ENCODE data around the gene ABCA7. TPM values are rescaled to one million over a fixed set of nuclear protein-coding genes. Genes with fewer than 3 reads are reported as not detected.

The ABCA7 gene
- total RNA-seq, 1 donor from 2014 or later, result 3.5 TPM

- DNase-seq (ENCODE audit: low read depth, low spot score), result no peak
These were observed 29.3 kb downstream of the ABCA7 start for GRCh38 chr19:1069009-1069779.

GRCh38 chr19:1070576-1070930, 30.6 kb downstream of the ABCA7 start:
- no peak for DNase-seq (ENCODE audit: low read depth, low spot score)

GRCh38 chr19:1070931-1071791, 31.3 kb downstream of the ABCA7 start:
- no peak for DNase-seq (ENCODE audit: low read depth, low spot score)

GRCh38 chr19:1072371-1073015, 32.6 kb downstream of the ABCA7 start:
- DNase-seq (ENCODE audit: low read depth, low spot score), result no peak

- no peak for DNase-seq (ENCODE audit: low read depth, low spot score)
These were observed 33.4 kb downstream of the ABCA7 start for GRCh38 chr19:1073063-1073955.

GRCh38 chr19:1073956-1074517, 34.1 kb downstream of the ABCA7 start:
- DNase-seq (ENCODE audit: low read depth, low spot score), result no peak

GRCh38 chr19:1074544-1075283, 34.8 kb downstream of the ABCA7 start:
- DNase-seq (ENCODE audit: low read depth, low spot score), result no peak

- DNase-seq (ENCODE audit: low read depth, low spot score), result no peak
These were observed 36.1 kb downstream of the ABCA7 start for GRCh38 chr19:1076046-1076386.

GRCh38 chr19:1076951-1077350, 37.0 kb downstream of the ABCA7 start:
- DNase-seq (ENCODE audit: low read depth, low spot score), result no peak

- DNase-seq (ENCODE audit: low read depth, low spot score), result no peak
These were observed 39.7 kb downstream of the ABCA7 start for GRCh38 chr19:1079566-1080111.

GRCh38 chr19:1080360-1081161, 40.7 kb downstream of the ABCA7 start:
- DNase-seq (ENCODE audit: low read depth, low spot score), result no peak

- DNase-seq (ENCODE audit: low read depth, low spot score), result no peak
These were observed 41.6 kb downstream of the ABCA7 start for GRCh38 chr19:1081301-1082164.

GRCh38 chr19:1082165-1082927, 42.4 kb downstream of the ABCA7 start:
- no peak for DNase-seq (ENCODE audit: low read depth, low spot score)

GRCh38 chr19:1082928-1083816, 43.3 kb downstream of the ABCA7 start:
- DNase-seq (ENCODE audit: low read depth, low spot score), result no peak

- DNase-seq (ENCODE audit: low read depth, low spot score), result no peak
These were observed 44.3 kb downstream of the ABCA7 start for GRCh38 chr19:1084024-1084868.

Measured in pulmonary artery endothelial cell (primary cell).